ENCODE measurements around the gene C9orf57.
"Not testable (repeated sequence)": the region's sequence is repeated elsewhere in the genome, so short reads cannot be mapped to it uniquely, and the experiment has no call there.

Gene C9orf57

GRCh38 chr9:72060513-72060912, at the start of gene C9orf57:
TSS of gene C9orf57 (minus strand) at chr9:72060613. CDS start at chr9:72059331, 1,282 bp downstream.
- DNase-seq = no peak

- no peak for DNase-seq
Observed at GRCh38 chr9:72102520-72102919, 42.1 kb upstream of the C9orf57 start.

- DNase-seq = not testable (repeated sequence)
Observed at GRCh38 chr9:72095520-72095919, 35.1 kb upstream of the C9orf57 start.

GRCh38 chr9:72092820-72093219, 32.4 kb upstream of the C9orf57 start:
- DNase-seq = no peak

- DNase-seq = no peak
Observed at GRCh38 chr9:72089451-72090130, 29.2 kb upstream of the C9orf57 start.

- no peak for DNase-seq
Observed at GRCh38 chr9:72082536-72082935, 22.1 kb upstream of the C9orf57 start.

- DNase-seq = not testable (repeated sequence)
Observed at GRCh38 chr9:72074666-72075065, 14.3 kb upstream of the C9orf57 start.

- DNase-seq = no peak
Observed at GRCh38 chr9:72065076-72065475, 4.7 kb upstream of the C9orf57 start.

GRCh38 chr9:72052122-72052521, 8.3 kb downstream of the C9orf57 start:
- DNase-seq = no peak

GRCh38 chr9:72048850-72049249, 11.6 kb downstream of the C9orf57 start:
- no peak for DNase-seq

- DNase-seq = no peak
Observed at GRCh38 chr9:72046630-72047456, 13.6 kb downstream of the C9orf57 start.

GRCh38 chr9:72044095-72044494, 16.3 kb downstream of the C9orf57 start:
- no peak for DNase-seq

- DNase-seq = no peak
Observed at GRCh38 chr9:72043576-72043975, 16.8 kb downstream of the C9orf57 start.

- no peak for DNase-seq
Observed at GRCh38 chr9:72042928-72043327, 17.5 kb downstream of the C9orf57 start.

- DNase-seq = peak; percentile 4
Observed at GRCh38 chr9:72041775-72042194, 18.6 kb downstream of the C9orf57 start.

GRCh38 chr9:72041369-72041768, 19.0 kb downstream of the C9orf57 start:
- no peak for DNase-seq

- DNase-seq = no peak
Observed at GRCh38 chr9:72039532-72039931, 20.9 kb downstream of the C9orf57 start.

- peak; percentile 38 for DNase-seq
Observed at GRCh38 chr9:72038890-72039410, 21.5 kb downstream of the C9orf57 start.

- DNase-seq = no peak
Observed at GRCh38 chr9:72038408-72038807, 22.0 kb downstream of the C9orf57 start.

- DNase-seq = no peak
Observed at GRCh38 chr9:72037571-72037970, 22.8 kb downstream of the C9orf57 start.

GRCh38 chr9:72030767-72031166, 29.6 kb downstream of the C9orf57 start:
- DNase-seq = no peak

GRCh38 chr9:72029986-72030385, 30.4 kb downstream of the C9orf57 start:
- no peak for DNase-seq

- DNase-seq = no peak
Observed at GRCh38 chr9:72025906-72026305, 34.5 kb downstream of the C9orf57 start.

GRCh38 chr9:72023596-72023995, 36.8 kb downstream of the C9orf57 start:
- no peak for DNase-seq
